ENCODE data around the gene SEZ6L.

SEZ6L gene

GRCh38 chr22:26214466-26214865 lies 45.2 kb downstream of the SEZ6L start:
- no peak for DNase-seq (ENCODE audit: low read depth)
- no peak for TF ChIP-seq CTCF (IDR thresholded peaks at IDR 0.05; ENCODE audit: control insufficient read depth, extremely low read depth, insufficient read depth)
- H3K4me3 ChIP-seq (ENCODE audit: low read depth, low read length) = no peak overlapping the region

DNA sequence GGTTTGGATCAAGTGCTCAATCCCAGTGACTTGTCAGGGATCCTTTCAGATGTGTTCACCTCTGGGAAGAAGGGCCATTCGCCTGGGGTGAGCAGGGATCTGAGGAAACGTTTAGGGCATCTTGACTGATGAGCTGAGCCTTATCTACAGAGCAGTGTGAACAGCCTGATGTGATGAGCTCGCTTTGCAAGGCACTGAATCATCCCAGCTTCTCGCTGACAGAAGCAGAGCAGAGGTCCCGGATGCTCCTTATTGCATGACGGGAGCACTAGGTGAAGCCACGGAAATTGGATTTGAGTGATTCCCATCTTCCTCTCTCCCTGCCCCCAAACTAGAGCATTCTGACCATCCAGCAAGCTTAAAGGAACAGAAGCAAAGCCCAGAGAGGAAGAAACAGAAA lies 46.5 kb downstream of the SEZ6L start:
- H3K4me3 ChIP-seq (ENCODE audit: low read depth, low read length) = no peak overlapping the region
- TF ChIP-seq CTCF (IDR thresholded peaks at IDR 0.05; ENCODE audit: control insufficient read depth, extremely low read depth, insufficient read depth) = no peak
- no peak for DNase-seq (ENCODE audit: low read depth)

GRCh38 chr22:26225207-26225606 lies 55.9 kb downstream of the SEZ6L start:
- no peak overlapping the region for H3K4me3 ChIP-seq (ENCODE audit: low read depth, low read length)
- TF ChIP-seq CTCF (IDR thresholded peaks at IDR 0.05; ENCODE audit: control insufficient read depth, extremely low read depth, insufficient read depth) = no peak
- no peak for DNase-seq (ENCODE audit: low read depth)

- TF ChIP-seq CTCF (IDR thresholded peaks at IDR 0.05; ENCODE audit: control insufficient read depth, extremely low read depth, insufficient read depth) = no peak
- no peak overlapping the region for H3K4me3 ChIP-seq (ENCODE audit: low read depth, low read length)
- no peak for DNase-seq (ENCODE audit: low read depth)
Measured at GRCh38 chr22:26226538-26227297, 57.5 kb downstream of the SEZ6L start.

GRCh38 chr22:26229910-26230309 lies 60.6 kb downstream of the SEZ6L start:
- TF ChIP-seq CTCF (IDR thresholded peaks at IDR 0.05; ENCODE audit: control insufficient read depth, extremely low read depth, insufficient read depth) = no peak
- H3K4me3 ChIP-seq (ENCODE audit: low read depth, low read length) = no peak overlapping the region
- no peak for DNase-seq (ENCODE audit: low read depth)

GRCh38 chr22:26234296-26234695 lies 65.0 kb downstream of the SEZ6L start:
- H3K4me3 ChIP-seq (ENCODE audit: low read depth, low read length) = no peak overlapping the region
- TF ChIP-seq CTCF (IDR thresholded peaks at IDR 0.05; ENCODE audit: control insufficient read depth, extremely low read depth, insufficient read depth) = no peak
- no peak for DNase-seq (ENCODE audit: low read depth)
